Measurements from ENCODE around the gene ENPP1. TPM values are rescaled to one million over a fixed set of nuclear protein-coding genes. Genes with fewer than 3 reads are reported as not detected.

Gene ENPP1
- total RNA-seq, 2 donors from 2014 or later = 5.9 to 12.6 TPM

- TF ChIP-seq CTCF (IDR thresholded peaks at IDR 0.05) = no peak
- intact Hi-C loops (cut with DNase I) = no loop called here
- H3K9me3 ChIP-seq = no peaks in the 10 kb centered on the region
- H3K4me1 ChIP-seq = no peaks in the 10 kb centered on the region
- H3K27me3 ChIP-seq = no peaks in the 10 kb centered on the region
- no peak overlapping the region for H3K27ac ChIP-seq
- no peak for DNase-seq
- H3K36me3 ChIP-seq = no peaks in the 10 kb centered on the region
- H3K4me3 ChIP-seq = no peak overlapping the region
- no peak overlapping the region for H3K9ac ChIP-seq (ENCODE audit: low read depth in 2 of 2, low read length in 2 of 2)
Observed at GRCh38 chr6:131839388-131839787, 31.6 kb downstream of the ENPP1 start.

- Histone ChIP-seq H3K4me3 (no peak overlapping the region), H3K9me3 (no peaks in the 10 kb centered on the region), H3K27me3 (no peaks in the 10 kb centered on the region), H3K36me3 (no peaks in the 10 kb centered on the region), H3K9ac (ENCODE audit: low read depth in 2 of 2, low read length in 2 of 2) (no peak overlapping the region), H3K4me1 (no peaks in the 10 kb centered on the region), H3K27ac (no peak overlapping the region)
- intact Hi-C loops (cut with DNase I) = no loop called here
- DNase-seq = no peak
- no peak for TF ChIP-seq CTCF (IDR thresholded peaks at IDR 0.05)
Observed at GRCh38 chr6:131840441-131840840, 32.6 kb downstream of the ENPP1 start.

- Histone ChIP-seq H3K9ac (ENCODE audit: low read depth in 2 of 2, low read length in 2 of 2) (no peak overlapping the region), H3K4me1 (no peaks in the 10 kb centered on the region), H3K4me3 (no peak overlapping the region), H3K9me3 (no peaks in the 10 kb centered on the region), H3K27me3 (no peaks in the 10 kb centered on the region), H3K36me3 (no peaks in the 10 kb centered on the region), H3K27ac (no peak overlapping the region)
- no peak for TF ChIP-seq CTCF (IDR thresholded peaks at IDR 0.05)
- intact Hi-C loops (cut with DNase I) = no loop called here
- no peak for DNase-seq
Observed at GRCh38 chr6:131840936-131841583, 33.2 kb downstream of the ENPP1 start.

- H3K27me3 ChIP-seq = no peaks in the 10 kb centered on the region
- intact Hi-C loops (cut with DNase I) = no loop called here
- H3K9ac ChIP-seq (ENCODE audit: low read depth in 2 of 2, low read length in 2 of 2) = no peak overlapping the region
- no peak overlapping the region for H3K27ac ChIP-seq
- H3K36me3 ChIP-seq = no peaks in the 10 kb centered on the region
- H3K4me1 ChIP-seq = no peaks in the 10 kb centered on the region
- H3K4me3 ChIP-seq = no peak overlapping the region
- no peaks in the 10 kb centered on the region for H3K9me3 ChIP-seq
- TF ChIP-seq CTCF (IDR thresholded peaks at IDR 0.05) = no peak
- no peak for DNase-seq
Observed at GRCh38 chr6:131843768-131844167, 35.9 kb downstream of the ENPP1 start.

- H3K27me3 ChIP-seq = no peaks in the 10 kb centered on the region
- no peak for DNase-seq
- H3K9me3 ChIP-seq = no peaks in the 10 kb centered on the region
- H3K27ac ChIP-seq = no peak overlapping the region
- no peaks in the 10 kb centered on the region for H3K36me3 ChIP-seq
- TF ChIP-seq CTCF (IDR thresholded peaks at IDR 0.05) = no peak
- intact Hi-C loops (cut with DNase I) = no loop called here
- H3K4me3 ChIP-seq = no peak overlapping the region
- H3K9ac ChIP-seq (ENCODE audit: low read depth in 2 of 2, low read length in 2 of 2) = no peak overlapping the region
- no peaks in the 10 kb centered on the region for H3K4me1 ChIP-seq
Observed at GRCh38 chr6:131844243-131844841, 36.5 kb downstream of the ENPP1 start.

Measured in colonic mucosa (tissue), 4 donors.